ENCODE results near the gene MUC5AC. TPM values are rescaled to one million over a fixed set of nuclear protein-coding genes. Genes with fewer than 3 reads are reported as not detected.

MUC5AC gene
- polyA plus RNA-seq, 1 donor (not counting 4 experiments of a cell fraction or from before 2014, with no cell fraction given) = not detected

DNA sequence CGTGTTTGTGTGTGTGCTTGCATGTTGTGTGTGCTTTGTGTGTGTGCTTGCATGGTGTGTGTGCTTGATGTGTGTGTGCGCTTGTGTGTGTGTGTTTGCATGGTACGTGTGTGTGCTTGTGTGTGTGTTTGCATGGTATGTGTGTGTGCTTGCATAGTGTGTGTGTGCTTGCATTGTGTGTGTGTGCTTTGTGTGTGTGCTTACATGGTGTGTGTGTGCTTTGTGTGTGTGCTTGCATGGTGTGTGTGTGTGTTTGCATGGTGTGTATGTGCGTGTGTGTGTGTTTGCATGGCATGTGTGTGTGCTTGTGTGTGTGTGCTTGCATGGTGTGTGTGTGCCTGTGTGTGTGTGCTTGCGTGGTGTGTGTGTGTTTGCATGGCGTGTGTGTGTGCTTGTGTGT lies 10.0 kb upstream of the MUC5AC start:
- no peak for DNase-seq (ENCODE audit: low read depth, low spot score)
- Histone ChIP-seq H3K36me3 (ENCODE audit: control insufficient read depth in 2 of 2, extremely low read depth in 1 of 2, insufficient read depth in 2 of 2, low read length in 2 of 2) (no peaks in the 10 kb centered on the region), H2AFZ (ENCODE audit: control insufficient read depth, low read length) (no peak overlapping the region), H3K79me2 (ENCODE audit: control insufficient read depth, insufficient read depth, low read length) (no peaks in the 10 kb centered on the region), H3K27me3 (ENCODE audit: control insufficient read depth, extremely low read depth, insufficient read depth, low read length) (no peaks in the 10 kb centered on the region), H3K27ac (ENCODE audit: control insufficient read depth, insufficient read depth, low read length) (no peak overlapping the region), H4K20me1 (ENCODE audit: control insufficient read depth, extremely low read depth, insufficient read depth, low read length) (no peaks in the 10 kb centered on the region), H3K4me1 (ENCODE audit: control insufficient read depth, extremely low read depth, insufficient read depth, low read length) (no peaks in the 10 kb centered on the region), H3K4me2 (ENCODE audit: control insufficient read depth, extremely low read depth, insufficient read depth, low read depth, low read length) (no peak overlapping the region), H3K4me3 (ENCODE audit: control insufficient read depth in 2 of 3, extremely low read depth in 1 of 3, insufficient read depth in 2 of 3, low read depth in 1 of 3, low read length in 3 of 3) (no peak overlapping the region), H3K9me3 (ENCODE audit: control insufficient read depth, low read depth, low read length) (peaks cover 6% of the 10 kb centered on the region), H3K9ac (ENCODE audit: control insufficient read depth, extremely low read depth, insufficient read depth, low read length) (no peak overlapping the region), H3K9me1 (ENCODE audit: control insufficient read depth, extremely low read depth, insufficient read depth, low read length) (no peaks in the 10 kb centered on the region)
- dilution Hi-C loops (cut with MboI; ENCODE audit: extremely low pct_ligation_motif_present, low sequenced_read_pairs) = no loop called here
- FAIRE-seq = no peak
- TF ChIP-seq, protein P1, sequence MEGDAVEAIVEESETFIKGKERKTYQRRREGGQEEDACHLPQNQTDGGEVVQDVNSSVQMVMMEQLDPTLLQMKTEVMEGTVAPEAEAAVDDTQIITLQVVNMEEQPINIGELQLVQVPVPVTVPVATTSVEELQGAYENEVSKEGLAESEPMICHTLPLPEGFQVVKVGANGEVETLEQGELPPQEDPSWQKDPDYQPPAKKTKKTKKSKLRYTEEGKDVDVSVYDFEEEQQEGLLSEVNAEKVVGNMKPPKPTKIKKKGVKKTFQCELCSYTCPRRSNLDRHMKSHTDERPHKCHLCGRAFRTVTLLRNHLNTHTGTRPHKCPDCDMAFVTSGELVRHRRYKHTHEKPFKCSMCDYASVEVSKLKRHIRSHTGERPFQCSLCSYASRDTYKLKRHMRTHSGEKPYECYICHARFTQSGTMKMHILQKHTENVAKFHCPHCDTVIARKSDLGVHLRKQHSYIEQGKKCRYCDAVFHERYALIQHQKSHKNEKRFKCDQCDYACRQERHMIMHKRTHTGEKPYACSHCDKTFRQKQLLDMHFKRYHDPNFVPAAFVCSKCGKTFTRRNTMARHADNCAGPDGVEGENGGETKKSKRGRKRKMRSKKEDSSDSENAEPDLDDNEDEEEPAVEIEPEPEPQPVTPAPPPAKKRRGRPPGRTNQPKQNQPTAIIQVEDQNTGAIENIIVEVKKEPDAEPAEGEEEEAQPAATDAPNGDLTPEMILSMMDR (optimal IDR thresholded peaks at IDR 0.05 in 1 of 3, IDR thresholded peaks at IDR 0.05 in 1 of 3, conservative IDR thresholded peaks at IDR 0.05 in 1 of 3; ENCODE audit: extremely low read depth in 1 of 3, insufficient read depth in 2 of 3, low read length in 3 of 3) = no peak
- no peak for TF ChIP-seq EZH2 (IDR thresholded peaks at IDR 0.05; ENCODE audit: low read length)

DNA sequence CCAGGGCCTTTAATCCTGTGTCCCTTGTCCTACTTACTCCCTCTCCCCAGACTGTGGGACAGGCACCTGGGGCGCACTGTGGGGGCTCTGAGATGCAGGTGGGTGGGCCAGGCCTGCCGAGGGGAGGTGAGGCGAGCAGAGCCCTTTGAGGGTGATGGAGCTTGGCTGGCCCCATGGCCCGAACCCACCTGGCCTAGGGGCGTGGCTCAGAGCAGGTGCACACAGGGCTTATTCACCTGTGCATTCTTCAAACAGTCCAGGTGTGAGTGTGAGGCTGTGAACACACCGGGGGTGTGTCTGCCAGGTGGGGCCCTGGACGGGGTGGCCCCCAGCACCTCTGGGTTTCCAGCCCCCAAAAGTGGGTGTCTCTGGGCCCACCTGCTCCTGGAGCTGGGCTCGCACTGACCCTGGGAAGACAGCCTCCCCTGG lies 9.0 kb upstream of the MUC5AC start:
- Histone ChIP-seq H3K4me1 (ENCODE audit: control insufficient read depth, extremely low read depth, insufficient read depth, low read length) (no peaks in the 10 kb centered on the region), H3K9ac (ENCODE audit: control insufficient read depth, extremely low read depth, insufficient read depth, low read length) (no peak overlapping the region), H3K27me3 (ENCODE audit: control insufficient read depth, extremely low read depth, insufficient read depth, low read length) (no peaks in the 10 kb centered on the region), H3K4me3 (ENCODE audit: control insufficient read depth in 2 of 3, extremely low read depth in 1 of 3, insufficient read depth in 2 of 3, low read depth in 1 of 3, low read length in 3 of 3) (no peak overlapping the region), H3K79me2 (ENCODE audit: control insufficient read depth, insufficient read depth, low read length) (no peaks in the 10 kb centered on the region), H4K20me1 (ENCODE audit: control insufficient read depth, extremely low read depth, insufficient read depth, low read length) (no peaks in the 10 kb centered on the region), H3K36me3 (ENCODE audit: control insufficient read depth in 2 of 2, extremely low read depth in 1 of 2, insufficient read depth in 2 of 2, low read length in 2 of 2) (no peaks in the 10 kb centered on the region), H3K27ac (ENCODE audit: control insufficient read depth, insufficient read depth, low read length) (no peak overlapping the region), H3K9me1 (ENCODE audit: control insufficient read depth, extremely low read depth, insufficient read depth, low read length) (no peaks in the 10 kb centered on the region), H3K4me2 (ENCODE audit: control insufficient read depth, extremely low read depth, insufficient read depth, low read depth, low read length) (no peak overlapping the region), H2AFZ (ENCODE audit: control insufficient read depth, low read length) (no peak overlapping the region), H3K9me3 (ENCODE audit: control insufficient read depth, low read depth, low read length) (peaks cover 6% of the 10 kb centered on the region)
- dilution Hi-C loops (cut with MboI; ENCODE audit: extremely low pct_ligation_motif_present, low sequenced_read_pairs) = no loop called here
- TF ChIP-seq, protein P1 (optimal IDR thresholded peaks at IDR 0.05 in 1 of 3, IDR thresholded peaks at IDR 0.05 in 1 of 3, conservative IDR thresholded peaks at IDR 0.05 in 1 of 3; ENCODE audit: extremely low read depth in 1 of 3, insufficient read depth in 2 of 3, low read length in 3 of 3) = no peak
- TF ChIP-seq EZH2 (IDR thresholded peaks at IDR 0.05; ENCODE audit: low read length) = no peak
- FAIRE-seq (no peak), DNase-seq (ENCODE audit: low read depth, low spot score) (no peak)
